H1 (cell line): ENCODE results near the gene NDFIP2. TPM values are rescaled to one million over a fixed set of nuclear protein-coding genes. Genes with fewer than 3 reads are reported as not detected.

ENCODE experiments used
- GABPA ChIP-seq: IDR thresholded peaks from 2 replicates; pipeline ENCODE4 v1.6.1; 2011; ENCODE audit warnings: mild to moderate bottlenecking, low read length, moderate library complexity, borderline replicate concordance; ENCODE audit not compliant: insufficient read depth
- TEAD4 ChIP-seq: IDR thresholded peaks from 2 replicates; pipeline ENCODE4 v1.6.1; 2012; ENCODE audit warnings: low read depth, low read length, inconsistent platforms, mixed read lengths
- polyA plus RNA-seq, 7 experiments: library from polyadenylated mRNA; depleted of rRNA in 3 of 7; stranded (reverse) in 5 of 7; unstranded in 2 of 7; fragments of >200 nt in 5 of 7; fragments of 200-250 nt in 2 of 7; gene quantifications; 1 replicate in 5 of 7; 2 replicates in 1 of 7; 4 replicates in 1 of 7; pipeline versions ENCODE4 v1.2.1 to v1.2.3, GENCODE V29; 2011 to 2013; ENCODE audit warnings: missing spikeins in 2 of 7, mixed read lengths in 2 of 7
- total RNA-seq: library from RNA; stranded (reverse); fragmentation: NEBNext Ultra II Directional; extraction: Animal tissue kit (Norgen Biotek cat#: 25700); gene quantifications from 2 replicates; pipeline ENCODE4 v1.2.1, GENCODE V29; 2021

The NDFIP2 gene
- total and polyA plus RNA-seq, 2 of the 8 experiments (the other 6 are each of a cell fraction or from before 2014, with no cell fraction given) = 11.1 to 32.9 TPM

- no peak for TF ChIP-seq TEAD4
- TF ChIP-seq GABPA = no peak
These were observed 46.7 kb downstream of the NDFIP2 start (continued) for GRCh38 chr13:79527698-79528097.
